GF-D8 (cell line): Measurements from ENCODE around the gene MMAB.

Source experiments
- DNase-seq: peaks from one replicate; lab custom pipeline; 2025; lab: John Stamatoyannopoulos, UW

The MMAB gene

DNA sequence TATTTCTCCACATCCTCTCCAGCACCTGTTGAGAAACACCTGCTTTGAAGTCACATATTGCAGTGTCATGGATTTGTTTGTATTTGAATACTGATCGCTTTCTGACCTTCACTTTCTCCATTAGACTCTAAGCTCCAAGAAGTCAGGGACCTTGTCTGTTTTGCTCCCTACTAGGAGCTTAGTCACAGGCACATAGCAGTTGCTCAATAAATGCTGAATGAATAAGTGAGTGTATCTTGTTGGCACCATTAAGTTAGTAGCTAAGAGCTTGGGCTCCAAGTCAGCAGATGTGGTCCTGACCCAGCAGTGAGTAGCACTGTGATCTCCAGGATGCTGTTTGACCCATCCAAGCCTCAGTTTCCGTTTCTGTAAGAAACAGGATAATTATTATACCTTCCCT is 10.4 kb upstream of the MMAB start:
- no peak for DNase-seq

DNA sequence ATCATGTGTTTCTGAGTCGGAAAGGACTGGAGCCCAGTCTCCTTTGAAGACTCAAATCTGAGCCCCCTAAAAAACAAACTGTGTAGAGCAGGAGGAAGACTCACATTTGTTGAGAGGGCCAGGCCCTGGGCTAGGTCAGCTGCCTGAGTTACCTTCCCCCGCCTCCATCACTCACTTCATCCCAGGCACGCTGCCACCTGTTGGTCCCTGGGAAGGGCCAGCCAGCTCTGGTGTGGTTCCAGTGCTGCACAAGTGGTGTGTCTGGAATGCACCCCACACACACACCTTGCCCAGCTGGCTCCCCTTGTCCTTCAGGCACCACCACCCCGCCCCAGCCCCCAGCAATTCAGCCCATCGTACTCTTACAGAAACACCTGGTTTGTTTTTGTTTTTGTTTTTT is 9.3 kb upstream of the MMAB start:
- no peak for DNase-seq

DNA sequence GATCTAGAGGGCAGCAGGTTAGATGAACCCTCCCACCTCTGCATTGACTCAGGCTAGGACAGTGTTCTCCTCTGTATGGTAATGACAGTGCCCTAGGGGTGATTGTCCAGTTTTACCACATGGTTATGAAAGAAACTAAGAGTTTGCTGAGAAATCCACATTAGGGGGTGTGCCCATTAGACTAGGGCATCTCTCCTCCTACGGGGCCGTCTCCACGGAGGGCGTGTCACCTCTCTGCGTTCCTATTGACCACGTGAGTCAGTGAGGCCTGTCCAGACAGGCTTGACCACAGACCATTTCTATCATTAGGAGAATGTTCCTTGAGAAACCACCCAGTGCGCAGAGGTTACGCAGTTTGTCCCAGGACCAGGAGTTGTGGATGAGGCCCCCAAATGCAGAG is 8.6 kb upstream of the MMAB start:
- no peak for DNase-seq

DNA sequence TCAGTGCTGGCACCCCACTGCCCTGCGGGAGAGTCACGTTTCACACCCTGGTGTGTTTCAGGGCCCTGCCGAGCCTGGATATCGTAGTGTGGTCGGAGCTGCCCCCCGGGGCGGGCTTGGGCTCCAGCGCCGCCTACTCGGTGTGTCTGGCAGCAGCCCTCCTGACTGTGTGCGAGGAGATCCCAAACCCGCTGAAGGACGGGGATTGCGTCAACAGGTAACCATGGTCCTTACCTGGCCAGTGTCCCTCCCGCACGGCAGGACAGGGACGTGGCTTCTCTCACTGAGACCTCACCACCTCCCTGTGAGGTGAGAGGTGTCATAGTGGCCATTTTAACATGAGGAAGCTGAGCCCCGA is 8.0 kb upstream of the MMAB start:
- DNase-seq = no peak

DNA sequence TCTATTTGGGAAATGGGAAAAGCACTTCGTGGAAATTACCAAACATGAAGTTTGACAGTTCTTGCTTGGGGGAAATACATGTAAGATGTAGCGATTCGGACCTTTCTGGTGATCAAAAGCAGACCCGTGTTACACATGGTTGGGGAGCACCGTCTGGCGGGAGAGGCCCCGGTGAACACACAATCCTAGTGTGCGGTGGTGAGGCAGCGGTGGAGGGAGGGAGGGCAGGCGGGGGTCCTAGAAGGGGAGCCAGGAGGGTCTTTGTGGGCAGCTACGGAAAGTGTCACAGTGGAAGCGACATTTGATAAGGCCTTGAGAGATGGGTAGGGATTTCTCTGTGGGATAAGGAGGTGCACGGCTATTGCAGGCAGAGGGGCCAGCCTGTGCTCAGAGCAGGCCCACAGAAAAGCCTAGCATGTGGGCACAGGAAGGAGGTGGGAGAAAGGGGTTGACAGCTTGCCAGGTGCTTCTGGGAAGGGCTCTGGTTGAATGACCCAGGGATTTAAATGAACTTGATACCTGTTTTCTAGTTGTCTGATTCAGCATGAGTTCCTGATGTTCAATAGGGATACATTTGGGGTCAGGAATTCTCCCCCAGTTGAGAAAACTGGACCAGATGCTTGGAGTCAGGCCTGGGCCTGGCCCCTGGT is 7.5 kb upstream of the MMAB start:
- DNase-seq = no peak

DNA sequence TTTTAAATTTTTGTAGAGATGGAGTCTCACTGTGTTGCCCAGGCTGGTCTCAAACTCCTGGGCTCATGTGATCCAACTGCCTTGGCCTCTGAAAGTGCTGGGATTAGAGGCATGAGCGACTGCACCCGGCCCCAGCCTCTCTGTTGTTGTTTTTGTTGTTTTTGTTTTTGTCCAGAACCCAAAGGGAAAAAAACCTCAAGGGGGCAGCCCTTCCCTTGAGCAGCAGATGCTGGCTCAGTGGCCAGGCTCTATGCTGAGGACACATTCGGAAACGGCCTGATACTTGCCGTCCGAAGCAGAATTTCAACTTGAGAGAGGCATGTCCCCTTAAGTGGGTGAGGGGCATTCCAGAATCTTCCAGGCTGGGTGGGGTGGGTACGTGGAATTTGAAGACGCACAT is 7.0 kb upstream of the MMAB start:
- no peak for DNase-seq

DNA sequence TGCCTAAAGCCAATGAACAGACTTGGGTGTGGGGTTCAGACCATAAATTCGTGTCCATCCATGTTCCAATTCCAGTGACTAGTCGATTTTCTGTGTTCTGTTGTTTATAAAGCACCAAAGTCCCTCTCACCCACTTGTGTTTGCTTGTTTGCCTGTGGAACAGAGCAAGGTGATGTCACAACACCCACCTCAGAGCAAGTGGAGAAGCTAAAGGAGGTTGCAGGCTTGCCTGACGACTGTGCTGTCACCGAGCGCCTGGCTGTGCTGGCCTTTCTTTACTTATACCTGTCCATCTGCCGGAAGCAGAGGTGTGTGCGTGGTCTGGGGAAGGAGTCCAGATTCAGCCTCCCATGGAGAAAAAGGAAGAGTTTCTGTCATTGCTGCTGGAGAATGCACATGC is 6.3 kb upstream of the MMAB start:
- no peak for DNase-seq

DNA sequence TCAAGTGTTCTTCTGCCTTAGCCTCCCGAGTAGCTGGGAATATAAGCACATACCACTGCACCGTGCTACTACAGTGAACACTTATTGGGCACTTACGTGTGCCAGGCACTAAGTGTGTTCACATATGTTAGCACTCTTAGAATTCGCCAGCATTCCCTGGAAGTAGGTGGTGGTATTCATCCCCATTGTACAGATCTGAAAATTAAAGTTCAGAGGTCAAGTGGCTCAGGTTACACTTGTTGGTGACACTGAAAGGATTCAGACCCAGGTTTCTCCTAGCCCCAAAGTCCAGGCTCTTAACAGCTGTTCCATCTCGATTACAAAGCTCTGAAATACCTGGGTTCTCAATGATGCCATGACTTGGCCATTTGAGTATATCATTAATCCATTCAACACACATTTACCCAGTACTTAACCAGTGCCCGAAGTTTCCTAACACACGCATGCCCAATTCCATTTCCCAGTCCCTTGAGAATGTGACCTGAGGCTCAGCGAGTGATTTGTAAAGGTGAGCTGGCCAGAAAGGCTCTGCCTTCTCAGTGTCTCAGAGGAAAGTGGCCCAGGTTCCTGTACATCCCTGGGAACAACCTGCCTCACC is 5.1 kb upstream of the MMAB start:
- DNase-seq = no peak

DNA sequence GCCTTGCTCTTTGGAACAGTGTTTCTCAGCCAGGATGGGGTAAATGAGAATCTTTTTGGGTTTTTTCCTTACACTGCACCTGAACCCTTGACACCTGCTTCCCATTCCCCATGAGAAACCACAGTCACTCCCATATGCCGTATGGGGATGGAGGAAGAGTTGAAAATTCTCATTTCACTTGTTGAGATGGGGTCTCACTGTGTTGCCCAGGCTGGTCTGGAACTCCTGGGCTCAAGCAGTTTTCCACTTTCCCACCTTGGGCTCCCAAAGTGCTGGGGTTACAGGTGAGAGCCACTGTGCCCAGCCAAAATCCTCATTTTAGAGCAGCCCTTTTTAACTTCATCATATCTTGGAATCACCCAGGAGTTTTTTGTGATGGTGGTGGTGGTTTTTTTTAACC is 4.0 kb upstream of the MMAB start:
- no peak for DNase-seq

DNA sequence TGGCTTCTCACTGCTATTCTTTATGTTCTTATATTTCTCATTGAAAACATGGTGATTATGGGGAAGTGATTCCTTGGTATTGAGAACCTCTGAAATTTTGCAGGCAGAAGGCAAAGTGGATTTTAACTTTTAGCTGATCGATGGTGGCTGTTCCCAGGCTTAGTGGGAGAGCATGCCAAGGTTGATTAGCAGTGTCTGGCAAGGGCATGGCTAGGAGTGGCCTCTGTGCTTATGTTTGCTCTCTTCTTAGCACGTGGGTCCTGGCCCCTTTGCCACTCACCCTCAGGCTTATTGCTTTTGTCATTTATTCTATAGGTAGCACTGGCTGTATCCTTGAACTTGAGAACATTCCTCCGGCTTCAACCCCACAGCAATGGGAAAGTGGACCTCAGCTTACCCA is 2.4 kb upstream of the MMAB start:
- no peak for DNase-seq

DNA sequence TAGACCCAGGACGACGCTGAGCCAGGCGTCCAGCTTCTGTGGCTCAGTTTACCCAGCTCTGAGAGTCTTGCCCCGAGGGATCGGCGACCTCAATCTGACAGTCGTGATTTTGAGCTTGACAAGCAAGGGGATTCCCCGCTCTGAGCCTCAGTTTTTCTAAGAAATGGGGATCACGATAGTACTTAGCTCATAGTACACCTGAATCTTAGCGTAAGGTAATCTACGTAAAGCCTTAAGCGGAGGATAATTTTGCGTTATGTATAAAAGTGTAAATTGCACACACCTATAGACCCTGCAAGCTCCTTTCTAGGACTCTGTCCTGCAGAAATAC is 575 bp upstream of the MMAB start:
- no peak for DNase-seq

DNA sequence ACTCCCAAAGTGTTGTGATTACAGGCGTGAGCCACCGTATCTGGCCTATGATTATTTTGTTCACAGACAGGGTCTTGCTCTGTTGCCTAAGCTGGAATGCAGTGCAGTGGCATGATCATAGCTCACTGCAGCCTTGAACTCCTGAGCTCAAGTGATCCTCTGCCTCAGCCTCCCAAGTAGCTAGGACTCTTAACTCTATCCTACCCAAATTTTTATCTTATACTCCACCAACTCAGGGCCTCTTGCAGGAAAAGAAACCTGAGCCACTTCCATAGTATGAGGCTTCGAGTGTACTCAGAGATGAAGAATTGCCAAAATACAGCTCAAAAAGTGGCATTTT is 828 bp downstream of the MMAB start:
- DNase-seq = no peak

DNA sequence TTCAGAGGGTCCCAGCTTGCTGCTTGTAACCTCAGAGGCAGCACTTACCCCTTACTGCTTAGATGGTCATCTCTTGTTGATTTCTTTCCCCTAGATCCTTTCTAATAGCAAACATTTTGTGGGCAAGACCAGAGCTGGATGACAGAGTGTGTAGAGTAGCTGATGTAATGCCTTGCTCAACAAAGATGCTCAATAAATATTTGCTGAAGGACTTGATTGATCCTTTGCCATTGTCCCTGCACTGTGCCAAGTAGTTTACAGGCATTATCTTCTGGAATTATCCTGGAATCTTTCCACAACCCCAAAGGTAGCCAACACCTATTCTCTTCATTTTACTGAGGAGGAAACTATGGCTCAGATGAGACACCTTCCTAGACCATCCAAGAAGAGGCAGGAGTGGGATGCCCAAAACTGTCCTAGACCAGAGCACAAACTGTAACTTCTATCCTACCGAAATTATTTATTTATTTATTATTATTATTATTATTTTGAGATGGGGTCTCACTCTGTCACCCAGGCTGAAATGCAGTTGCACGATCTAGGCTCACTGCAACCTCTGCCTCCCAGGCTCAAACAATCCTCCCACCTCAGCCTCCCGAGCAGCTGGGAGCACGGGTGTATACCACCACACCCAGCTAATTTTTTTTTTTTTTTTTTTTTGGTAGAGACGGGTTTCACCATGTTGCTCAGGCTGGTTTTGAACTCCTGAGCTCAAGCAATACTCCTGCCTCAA is 1.4 kb downstream of the MMAB start:
- no peak for DNase-seq

DNA sequence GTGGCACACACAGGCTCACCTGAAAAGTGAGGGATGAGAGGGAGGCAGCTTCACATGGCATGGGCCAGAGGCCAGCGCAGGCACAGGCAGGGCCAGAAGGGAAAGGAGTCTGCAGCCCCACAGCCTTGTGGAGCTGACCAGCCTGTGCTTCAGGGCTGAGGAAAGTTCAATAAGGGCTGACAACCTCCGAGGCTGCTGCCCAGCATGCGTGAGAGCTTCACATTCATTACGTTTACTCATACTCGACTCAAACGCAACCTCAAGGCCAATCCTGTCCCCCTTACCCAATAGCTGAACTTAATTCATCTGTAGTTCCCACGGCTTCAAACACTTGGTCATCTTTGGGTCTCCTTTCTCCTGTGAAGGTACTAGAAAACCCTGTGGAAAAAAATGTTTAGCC is 4.8 kb downstream of the MMAB start:
- no peak for DNase-seq

DNA sequence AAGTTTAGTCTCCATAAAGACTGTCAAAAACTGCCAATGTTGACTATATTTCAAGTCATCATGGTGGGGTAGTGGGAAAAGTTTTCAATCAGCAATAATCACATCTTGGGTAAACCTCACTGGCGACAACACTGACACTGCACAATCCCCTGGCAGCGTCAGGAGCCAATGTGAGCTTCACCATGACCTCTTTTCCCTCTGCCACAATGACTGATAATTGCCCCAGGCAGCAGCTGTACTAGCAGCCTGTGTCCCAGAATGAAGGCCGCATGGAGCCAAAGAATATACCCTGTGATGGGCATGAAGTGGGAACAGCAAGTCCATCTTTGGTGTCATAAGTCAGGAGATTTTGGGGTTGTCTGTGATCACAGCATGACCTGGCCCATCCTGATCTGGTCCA is 5.3 kb downstream of the MMAB start:
- no peak for DNase-seq

DNA sequence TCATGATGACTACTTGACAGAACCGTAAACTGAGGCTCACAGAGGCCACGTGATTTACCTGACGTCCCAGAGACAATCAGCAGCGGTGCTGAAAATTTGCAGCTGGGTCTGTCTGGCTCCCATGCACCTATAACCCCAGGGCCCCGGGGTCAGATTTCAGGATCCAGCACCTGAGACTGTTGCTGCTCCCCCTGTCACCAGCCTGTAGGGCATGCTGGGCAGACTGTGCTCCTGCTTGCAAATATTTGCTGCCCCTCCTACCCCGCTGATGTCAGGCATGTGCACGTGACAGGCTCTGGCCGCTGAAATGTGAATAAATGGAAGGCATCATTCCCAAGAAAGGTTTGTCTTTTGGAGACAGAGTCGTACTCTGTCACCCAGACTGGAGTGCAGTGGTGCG is 6.0 kb downstream of the MMAB start:
- DNase-seq = no peak

DNA sequence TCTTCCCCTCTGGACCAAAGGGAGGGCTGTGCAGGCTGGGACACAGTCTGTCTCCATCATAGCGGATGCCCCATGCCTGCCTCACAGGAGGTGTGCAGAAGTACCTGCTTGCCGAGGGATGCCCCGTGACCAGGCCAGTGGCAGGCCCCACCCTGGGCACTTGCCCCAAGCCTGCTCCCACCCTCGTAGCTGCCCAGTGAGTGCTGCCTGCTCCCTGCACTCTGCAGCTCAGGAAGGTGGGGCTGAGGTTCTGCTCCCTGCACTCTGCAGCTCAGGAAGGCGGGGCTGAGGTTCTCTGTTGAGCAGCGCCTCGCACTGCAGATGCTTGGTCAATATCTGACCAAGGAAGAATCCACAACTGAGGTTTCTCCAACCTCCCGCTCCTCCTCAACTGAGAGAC is 6.9 kb downstream of the MMAB start:
- DNase-seq = no peak

DNA sequence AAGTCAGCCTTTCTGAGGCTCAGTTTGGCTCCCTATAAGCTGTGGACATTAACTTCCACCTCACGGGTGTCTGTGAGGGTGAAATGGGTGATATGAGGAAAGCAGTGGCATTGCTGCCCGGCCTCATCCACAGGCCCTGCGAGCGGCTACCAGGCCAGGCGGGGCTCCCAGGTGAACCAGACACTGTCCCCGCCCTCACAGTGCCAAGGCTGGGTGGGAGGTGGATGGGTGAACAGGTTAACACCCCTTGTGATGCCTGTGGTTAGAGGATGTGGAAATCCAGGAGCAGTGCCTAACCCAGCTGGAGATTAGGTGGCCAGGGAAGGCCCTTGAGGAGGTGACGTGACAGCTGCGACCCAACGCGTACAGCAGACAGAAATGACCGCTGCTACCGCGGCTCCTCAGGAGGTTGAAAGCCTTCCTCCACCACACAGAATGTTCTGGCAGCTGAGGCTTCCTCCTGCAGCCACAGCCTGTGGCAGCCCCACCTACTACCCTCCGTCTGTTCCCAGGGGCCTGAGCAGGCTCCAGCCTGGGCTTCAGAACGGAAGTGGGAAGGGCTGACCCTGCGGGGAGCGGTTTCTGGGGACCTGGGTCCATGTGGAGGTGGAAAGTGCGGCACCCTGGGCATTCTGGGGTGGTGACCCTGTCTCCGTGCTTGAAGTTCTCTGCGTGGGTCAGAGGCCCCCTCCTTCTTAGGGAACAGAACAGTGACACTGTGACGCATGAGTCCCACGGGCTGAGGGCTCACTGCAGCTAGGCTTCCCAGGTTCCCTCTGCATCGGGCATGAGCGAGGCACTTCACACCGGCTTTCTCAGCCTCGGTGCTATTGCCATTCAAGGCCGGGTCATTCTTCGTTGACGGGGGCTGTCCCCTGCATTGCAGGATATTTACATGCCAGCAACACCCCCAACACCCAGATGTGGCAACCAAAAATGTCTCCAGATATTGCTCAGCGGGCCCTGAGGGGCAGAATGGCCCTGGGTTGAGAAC is 9.7 kb downstream of the MMAB start:
- no peak for DNase-seq

DNA sequence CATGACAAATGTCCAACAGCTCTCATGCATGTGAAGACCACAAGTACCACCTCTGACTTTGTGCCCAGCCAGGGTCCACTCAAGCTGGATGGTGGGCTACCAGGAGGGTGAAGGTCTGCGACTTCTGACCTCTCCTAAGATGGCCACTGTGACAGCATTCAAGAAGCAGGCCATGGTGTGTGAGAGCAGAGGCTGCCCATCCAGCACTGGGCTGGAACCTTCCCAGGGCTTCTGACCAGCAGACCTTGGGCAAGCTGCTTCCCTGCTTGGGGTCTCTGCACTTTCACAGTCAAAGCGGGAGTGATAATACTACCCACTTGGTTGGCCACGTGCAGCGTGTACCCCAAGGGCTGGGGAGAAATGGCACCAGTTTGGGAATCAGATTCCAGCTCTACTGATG is 10.4 kb downstream of the MMAB start:
- DNase-seq = no peak

DNA sequence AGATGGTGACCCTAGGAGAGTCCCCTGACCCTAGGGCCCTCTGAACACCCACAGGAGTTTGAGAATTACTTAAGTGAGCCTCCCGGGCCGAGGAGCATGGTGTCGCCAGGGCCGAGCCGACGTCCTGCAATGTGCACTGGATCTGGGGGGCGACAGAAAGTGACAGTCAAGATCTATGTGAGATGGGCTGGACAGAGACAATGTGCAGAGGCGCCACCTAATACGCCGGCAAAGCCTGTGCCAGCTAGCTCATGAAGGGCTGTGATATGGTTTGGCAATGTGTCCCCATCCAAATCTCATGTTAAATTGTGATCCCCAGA is 11.6 kb downstream of the MMAB start:
- DNase-seq = no peak

DNA sequence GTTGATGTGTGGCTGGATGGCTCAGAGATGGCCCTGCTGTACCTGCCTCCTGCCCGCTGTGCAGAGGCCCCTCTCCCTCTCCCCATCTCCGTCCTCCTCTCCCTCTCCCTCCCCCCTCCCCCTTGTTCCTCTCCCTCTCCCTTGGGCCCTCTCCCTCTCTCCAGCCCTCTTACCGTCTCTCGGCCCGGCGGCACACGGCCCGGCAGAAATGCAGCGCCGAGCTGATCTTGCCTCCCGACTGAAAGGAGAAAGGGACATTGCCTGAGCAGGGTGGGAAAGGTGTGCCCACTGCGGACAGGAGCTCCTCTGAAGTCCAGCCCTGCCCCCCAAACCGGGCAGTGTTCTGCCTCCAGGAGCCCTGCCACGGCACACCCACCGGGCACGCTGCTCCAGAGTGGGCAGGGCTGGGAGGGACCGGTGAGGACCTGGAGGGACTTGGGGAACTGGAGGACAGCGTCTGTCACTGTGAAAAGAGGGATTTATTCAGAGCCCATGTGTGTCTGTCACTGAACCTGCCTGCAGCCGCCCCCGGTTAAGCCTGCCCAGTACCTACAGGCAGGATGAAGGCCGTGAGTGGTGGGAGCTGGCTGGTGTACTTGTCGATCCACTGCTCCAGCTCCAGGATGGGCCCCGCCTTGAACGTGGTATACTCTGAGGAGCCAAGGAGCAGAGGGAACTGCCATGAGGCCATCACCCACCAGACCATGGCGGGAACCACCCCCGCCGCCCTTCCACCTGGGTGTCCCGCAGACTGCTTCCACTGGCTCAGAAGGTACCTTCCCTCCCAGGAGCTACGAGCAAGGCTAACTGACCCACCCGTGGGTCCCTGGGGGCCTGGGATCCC is 12.2 kb downstream of the MMAB start:
- DNase-seq = no peak

DNA sequence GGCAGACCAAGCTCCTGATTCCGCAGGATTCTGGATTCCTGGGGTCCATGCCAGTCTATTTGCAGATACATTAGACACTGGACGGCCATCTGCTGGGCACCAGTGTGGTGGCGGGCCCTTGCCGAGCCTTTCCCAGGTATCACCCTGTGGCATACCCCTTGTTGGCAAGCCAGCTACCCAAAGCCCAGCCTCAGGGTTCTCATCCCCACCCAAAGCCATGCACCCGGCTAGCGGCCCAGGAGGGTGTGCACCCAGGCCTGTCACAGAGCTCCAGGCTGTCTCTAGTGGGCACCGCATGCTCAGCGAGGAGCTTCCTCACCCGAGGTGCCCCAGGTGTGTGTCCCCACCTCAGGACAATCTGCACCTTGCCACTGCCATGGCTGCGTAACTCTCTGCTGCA is 13.7 kb downstream of the MMAB start:
- DNase-seq = no peak
